ENCODE results near the gene GTF3C1.

GRCh38 chr16:27461483-27462171 is 88.1 kb downstream of the GTF3C1 start:
- TF ChIP-seq, protein P1, sequence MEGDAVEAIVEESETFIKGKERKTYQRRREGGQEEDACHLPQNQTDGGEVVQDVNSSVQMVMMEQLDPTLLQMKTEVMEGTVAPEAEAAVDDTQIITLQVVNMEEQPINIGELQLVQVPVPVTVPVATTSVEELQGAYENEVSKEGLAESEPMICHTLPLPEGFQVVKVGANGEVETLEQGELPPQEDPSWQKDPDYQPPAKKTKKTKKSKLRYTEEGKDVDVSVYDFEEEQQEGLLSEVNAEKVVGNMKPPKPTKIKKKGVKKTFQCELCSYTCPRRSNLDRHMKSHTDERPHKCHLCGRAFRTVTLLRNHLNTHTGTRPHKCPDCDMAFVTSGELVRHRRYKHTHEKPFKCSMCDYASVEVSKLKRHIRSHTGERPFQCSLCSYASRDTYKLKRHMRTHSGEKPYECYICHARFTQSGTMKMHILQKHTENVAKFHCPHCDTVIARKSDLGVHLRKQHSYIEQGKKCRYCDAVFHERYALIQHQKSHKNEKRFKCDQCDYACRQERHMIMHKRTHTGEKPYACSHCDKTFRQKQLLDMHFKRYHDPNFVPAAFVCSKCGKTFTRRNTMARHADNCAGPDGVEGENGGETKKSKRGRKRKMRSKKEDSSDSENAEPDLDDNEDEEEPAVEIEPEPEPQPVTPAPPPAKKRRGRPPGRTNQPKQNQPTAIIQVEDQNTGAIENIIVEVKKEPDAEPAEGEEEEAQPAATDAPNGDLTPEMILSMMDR (IDR thresholded peaks at IDR 0.05): no peak
- no peak for TF ChIP-seq POLR2A (IDR thresholded peaks at IDR 0.05)

Measured in breast epithelium (tissue), 3 donors.